Liver (tissue), 9 donors: ENCODE measurements around the gene METTL23. TPM values are rescaled to one million over a fixed set of nuclear protein-coding genes. Genes with fewer than 3 reads are reported as not detected.

Experiments used
- DNase-seq: peaks from one replicate; pipeline ENCODE4 v3.0.0-alpha.2; 2017; ENCODE audit warnings: low spot score
- H3K27ac ChIP-seq, 2 donors: one replicate each; pipeline ENCODE4 v1.7.0; 2013; ENCODE audit warnings: inconsistent platforms in 2 of 2, low read length in 2 of 2, control low read depth in 1 of 2, low read depth in 1 of 2, mild to moderate bottlenecking in 1 of 2
- H3K27me3 ChIP-seq, 4 donors: one replicate each; pipeline versions ENCODE4 v1.6.1 to v1.7.0; 2013; ENCODE audit warnings: low read length in 3 of 4, inconsistent platforms in 1 of 4, mild to moderate bottlenecking in 1 of 4, moderate library complexity in 1 of 4; ENCODE audit not compliant: control insufficient read depth in 4 of 4, insufficient read depth in 4 of 4
- H3K36me3 ChIP-seq, 4 donors: one replicate each; pipeline versions ENCODE4 v1.6.1 to v1.7.0; 2013; ENCODE audit warnings: low read length in 3 of 4, mild to moderate bottlenecking in 3 of 4, low read depth in 1 of 4, moderate library complexity in 1 of 4; ENCODE audit not compliant: control insufficient read depth in 4 of 4, insufficient read depth in 3 of 4
- H3K4me1 ChIP-seq, 4 donors: one replicate each; pipeline versions ENCODE4 v1.6.1 to v1.7.0; 2013; ENCODE audit warnings: low read length in 3 of 4, mild to moderate bottlenecking in 3 of 4, moderate library complexity in 1 of 4; ENCODE audit not compliant: control insufficient read depth in 4 of 4, insufficient read depth in 4 of 4
- H3K4me3 ChIP-seq, 3 donors: one replicate each; pipeline versions ENCODE4 v1.6.1 to v1.7.0; 2013; ENCODE audit warnings: low read length in 3 of 3, control low read depth in 1 of 3, low read depth in 1 of 3, mild to moderate bottlenecking in 1 of 3
- H3K9ac ChIP-seq, 2 donors: one replicate each; pipeline ENCODE4 v1.7.0; 2013; ENCODE audit warnings: low read length in 2 of 2, mild to moderate bottlenecking in 2 of 2, moderate library complexity in 2 of 2, control low read depth in 1 of 2, low read depth in 1 of 2
- H3K9me3 ChIP-seq, 4 donors: one replicate each; pipeline versions ENCODE4 v1.6.1 to v1.7.0; 2013; ENCODE audit warnings: low read length in 3 of 4; ENCODE audit not compliant: control insufficient read depth in 4 of 4
- ATF3 ChIP-seq: IDR thresholded peaks from 2 replicates; pipeline ENCODE4 v1.6.1; 2016; ENCODE audit warnings: antibody characterized with exemption
- CTCF ChIP-seq: fragments of 150-350 bp; IDR thresholded peaks from 2 replicates; pipeline ENCODE4 v1.5.1; 2017; ENCODE audit warnings: improper control_type of control experiment, low read depth, low read length; ENCODE audit not compliant: missing input control
- EGR1 ChIP-seq, 2 donors: IDR thresholded peaks; 2 replicates each; pipeline ENCODE4 v1.6.1; 2016 to 2018; ENCODE audit warnings: antibody characterized with exemption in 2 of 2, low read depth in 2 of 2
- FOXA1 ChIP-seq: IDR thresholded peaks from 2 replicates; pipeline ENCODE4 v1.6.1; 2016; ENCODE audit warnings: antibody characterized with exemption
- FOXA2 ChIP-seq: IDR thresholded peaks from 2 replicates; pipeline ENCODE4 v1.6.1; 2016; ENCODE audit warnings: antibody characterized with exemption
- HNF4A ChIP-seq, 2 donors: conservative IDR thresholded peaks; 2 replicates each; pipeline ENCODE4 v1.6.1; 2016; ENCODE audit warnings: antibody characterized with exemption in 2 of 2, mild to moderate bottlenecking in 2 of 2
- HNF4G ChIP-seq: IDR thresholded peaks from 2 replicates; pipeline ENCODE4 v1.6.1; 2016; ENCODE audit warnings: antibody characterized with exemption
- JUND ChIP-seq, 2 donors: IDR thresholded peaks; 2 replicates each; pipeline ENCODE4 v1.6.1; 2016; ENCODE audit warnings: antibody characterized with exemption in 2 of 2
- MAX ChIP-seq: IDR thresholded peaks from 2 replicates; pipeline ENCODE4 v1.6.1; 2016; ENCODE audit warnings: antibody characterized with exemption
- NR2F2 ChIP-seq: IDR thresholded peaks from 2 replicates; pipeline ENCODE4 v1.6.1; 2016; ENCODE audit warnings: antibody characterized with exemption
- RAD21 ChIP-seq, 2 donors: IDR thresholded peaks; 2 replicates each; pipeline ENCODE4 v1.6.1; 2016; ENCODE audit warnings: antibody characterized with exemption in 2 of 2, mild to moderate bottlenecking in 2 of 2
- REST ChIP-seq: IDR thresholded peaks from 2 replicates; pipeline ENCODE4 v1.6.1; 2016; ENCODE audit warnings: antibody characterized with exemption, mild to moderate bottlenecking
- SP1 ChIP-seq: IDR thresholded peaks from 2 replicates; pipeline ENCODE4 v1.6.1; 2018; ENCODE audit warnings: antibody characterized with exemption, mild to moderate bottlenecking
- YY1 ChIP-seq: IDR thresholded peaks from 2 replicates; pipeline ENCODE4 v1.6.1; 2016; ENCODE audit warnings: antibody characterized with exemption, mild to moderate bottlenecking
- ZBTB33 ChIP-seq: IDR thresholded peaks from 2 replicates; pipeline ENCODE4 v1.6.1; 2016; ENCODE audit warnings: antibody characterized with exemption
- WGBS: extraction: QIAGEN DNeasy Blood & Tissue Kit; methylation state at CpG from one replicate; pipeline ENCODE4 v1.1.7; 2013; 5-methylcytosine and 5-hydroxymethylcytosine counted together
- polyA plus RNA-seq, 2 donors: library from polyadenylated mRNA; stranded (reverse) in 1 of 2; unstranded in 1 of 2; fragments of 200-250 nt in 1 of 2; fragments of >200 nt in 1 of 2; fragmentation: Nextera tagmentation in 1 of 2; extraction: Ambion mirVana in 1 of 2; gene quantifications; one replicate each; pipeline versions ENCODE4 v1.2.1 to v1.2.3, GENCODE V29; 2013 to 2015
- total RNA-seq, 2 donors: library from RNA; depleted of rRNA; stranded (reverse); fragments of >200 nt; gene quantifications; one replicate each; pipeline ENCODE4 v1.2.3, GENCODE V29; 2014
- donor health status: healthy.
- donor health status: healthy.
- donor health status: healthy.
- donor health status: healthy.
- donor health status: healthy.

The METTL23 gene
- total and polyA plus RNA-seq, 4 donors: 15.6 to 37.2 (median 22.1) TPM

- H3K27ac ChIP-seq: no peak overlapping the region
- WGBS: 72% methylated on average over 16 of the region's 16 CpGs
- no peaks in the 10 kb centered on the region for H3K4me1 ChIP-seq
- H3K9me3 ChIP-seq: no peaks in the 10 kb centered on the region
- peak; percentile 68 to 80 for TF ChIP-seq RAD21 (IDR thresholded peaks at IDR 0.05)
- TF ChIP-seq MAX: no peak
- no peak for TF ChIP-seq JUND (IDR thresholded peaks at IDR 0.05)
- no peak for TF ChIP-seq ATF3
- TF ChIP-seq SP1: no peak
- TF ChIP-seq NR2F2: no peak
- peak; percentile 54 for TF ChIP-seq CTCF
- no peak for TF ChIP-seq FOXA1
- TF ChIP-seq EGR1 (IDR thresholded peaks at IDR 0.05; ENCODE audit: low read depth in 2 of 2): no peak
- TF ChIP-seq HNF4A (conservative IDR thresholded peaks at IDR 0.05): no peak
- H3K36me3 ChIP-seq: no peaks in the 10 kb centered on the region
- H3K27me3 ChIP-seq: no peaks in the 10 kb centered on the region
- no peak overlapping the region for H3K9ac ChIP-seq
- H3K4me3 ChIP-seq: no peak overlapping the region
- DNase-seq: peak; percentile 81
Observed at GRCh38 chr17:76681222-76682137, 45.2 kb upstream of the METTL23 start.

- WGBS: 86% methylated on average over 12 of the region's 12 CpGs
- no peaks in the 10 kb centered on the region for H3K4me1 ChIP-seq
- no peaks in the 10 kb centered on the region for H3K36me3 ChIP-seq
- no peak overlapping the region for H3K4me3 ChIP-seq
- no peak for DNase-seq
- H3K9me3 ChIP-seq: no peaks in the 10 kb centered on the region
- TF ChIP-seq YY1 (no peak), NR2F2 (no peak), RAD21 (IDR thresholded peaks at IDR 0.05) (no peak)
- H3K27ac ChIP-seq: no peak overlapping the region
- no peaks in the 10 kb centered on the region for H3K27me3 ChIP-seq
- H3K9ac ChIP-seq: no peak overlapping the region
Observed at GRCh38 chr17:76682296-76682695, 44.3 kb upstream of the METTL23 start.

- WGBS: 83% methylated on average over 18 of the region's 18 CpGs
- Histone ChIP-seq H3K27ac (no peak overlapping the region), H3K27me3 (no peaks in the 10 kb centered on the region), H3K9me3 (no peaks in the 10 kb centered on the region), H3K9ac (no peak overlapping the region), H3K4me3 (no peak overlapping the region), H3K4me1 (no peaks in the 10 kb centered on the region), H3K36me3 (no peaks in the 10 kb centered on the region)
- DNase-seq: no peak
- TF ChIP-seq ZBTB33 (no peak), NR2F2 (no peak), CTCF (no peak), REST (no peak), HNF4G (no peak), YY1 (no peak), FOXA2 (no peak), RAD21 (IDR thresholded peaks at IDR 0.05) (no peak)
Observed at GRCh38 chr17:76683011-76683755, 43.5 kb upstream of the METTL23 start.
